ENCODE measurements around the gene SLC2A11.

Gene SLC2A11

GRCh38 chr22:23877566-23877965 is 19.9 kb downstream of the SLC2A11 start:
- Histone ChIP-seq H3K23ac (ENCODE audit: low read length in 2 of 2) (no peak overlapping the region), H4K91ac (ENCODE audit: low read length) (no peak overlapping the region), H3K18ac (ENCODE audit: low read depth in 1 of 2, low read length in 2 of 2) (no peak overlapping the region), H3K4me1 (ENCODE audit: control insufficient read depth, insufficient read depth, low read depth, low read length) (no peaks in the 10 kb centered on the region), H2BK12ac (ENCODE audit: low read length in 2 of 2) (no peak overlapping the region), H2AFZ (ENCODE audit: low read depth, low read length) (no peak overlapping the region), H3K9me3 (ENCODE audit: control insufficient read depth, low read length) (no peaks in the 10 kb centered on the region), H3K4me2 (ENCODE audit: low read length, poor library complexity, severe bottlenecking) (no peak overlapping the region), H3K27ac (ENCODE audit: low read length, poor library complexity, severe bottlenecking) (no peak overlapping the region), H3K4ac (ENCODE audit: low read depth in 1 of 2, low read length in 2 of 2) (no peak overlapping the region), H2BK120ac (ENCODE audit: low read depth, low read length) (no peak overlapping the region), H3K27me3 (ENCODE audit: control insufficient read depth in 1 of 2, insufficient read depth in 1 of 2, low read length in 2 of 2) (no peaks in the 10 kb centered on the region), H2AK5ac (ENCODE audit: low read length, severe bottlenecking) (no peak overlapping the region), H3K79me1 (replicated peaks; ENCODE audit: low read length, poor library complexity, severe bottlenecking) (peaks cover 3% of the 10 kb centered on the region), H2BK5ac (ENCODE audit: low read depth, low read length, poor library complexity, severe bottlenecking) (no peak overlapping the region), H3K4me3 (ENCODE audit: insufficient read depth in 1 of 2, low read depth in 1 of 2, low read length in 2 of 2) (no peak overlapping the region), H4K8ac (ENCODE audit: low read length) (no peak overlapping the region), H3K9ac (ENCODE audit: low read length) (no peak overlapping the region), H2BK15ac (ENCODE audit: low read depth, poor library complexity, severe bottlenecking) (no peak overlapping the region), H3K14ac (ENCODE audit: low read length in 2 of 2) (no peak overlapping the region), H3K36me3 (ENCODE audit: control insufficient read depth in 1 of 2, insufficient read depth in 2 of 2, low read depth in 1 of 2, low read length in 2 of 2) (peaks cover 25 to 56% of the 10 kb centered on the region in 2 experiments)
- WGBS = 95% methylated on average over 8 of the region's 8 CpGs
- DNase-seq = no peak

- no peak overlapping the region for H4K91ac ChIP-seq (ENCODE audit: low read length)
- no peak overlapping the region for H3K4me2 ChIP-seq (ENCODE audit: low read length, poor library complexity, severe bottlenecking)
- no peaks in the 10 kb centered on the region for H3K27me3 ChIP-seq (ENCODE audit: control insufficient read depth in 1 of 2, insufficient read depth in 1 of 2, low read length in 2 of 2)
- DNase-seq = no peak
- peaks cover 3% of the 10 kb centered on the region for H3K79me1 ChIP-seq (replicated peaks; ENCODE audit: low read length, poor library complexity, severe bottlenecking)
- no peak overlapping the region for H3K27ac ChIP-seq (ENCODE audit: low read length, poor library complexity, severe bottlenecking)
- H2BK5ac ChIP-seq (ENCODE audit: low read depth, low read length, poor library complexity, severe bottlenecking) = no peak overlapping the region
- no peak overlapping the region for H2BK15ac ChIP-seq (ENCODE audit: low read depth, poor library complexity, severe bottlenecking)
- peaks cover 23 to 57% of the 10 kb centered on the region in 2 experiments for H3K36me3 ChIP-seq (ENCODE audit: control insufficient read depth in 1 of 2, insufficient read depth in 2 of 2, low read depth in 1 of 2, low read length in 2 of 2)
- H3K14ac ChIP-seq (ENCODE audit: low read length in 2 of 2) = no peak overlapping the region
- H3K9me3 ChIP-seq (ENCODE audit: control insufficient read depth, low read length) = no peaks in the 10 kb centered on the region
- no peak overlapping the region for H3K18ac ChIP-seq (ENCODE audit: low read depth in 1 of 2, low read length in 2 of 2)
- no peak overlapping the region for H3K4me3 ChIP-seq (ENCODE audit: insufficient read depth in 1 of 2, low read depth in 1 of 2, low read length in 2 of 2)
- H2AFZ ChIP-seq (ENCODE audit: low read depth, low read length) = no peak overlapping the region
- H3K4ac ChIP-seq (ENCODE audit: low read depth in 1 of 2, low read length in 2 of 2) = no peak overlapping the region
- H2AK5ac ChIP-seq (ENCODE audit: low read length, severe bottlenecking) = no peak overlapping the region
- WGBS = 96% methylated on average over 7 of the region's 7 CpGs
- H4K8ac ChIP-seq (ENCODE audit: low read length) = no peak overlapping the region
- no peak overlapping the region for H2BK12ac ChIP-seq (ENCODE audit: low read length in 2 of 2)
- H3K9ac ChIP-seq (ENCODE audit: low read length) = no peak overlapping the region
- H3K23ac ChIP-seq (ENCODE audit: low read length in 2 of 2) = no peak overlapping the region
- H3K4me1 ChIP-seq (ENCODE audit: control insufficient read depth, insufficient read depth, low read depth, low read length) = no peaks in the 10 kb centered on the region
- no peak overlapping the region for H2BK120ac ChIP-seq (ENCODE audit: low read depth, low read length)
Measured at GRCh38 chr22:23878219-23878618, 20.5 kb downstream of the SLC2A11 start.

GRCh38 chr22:23882370-23882769 is 24.7 kb downstream of the SLC2A11 start:
- Histone ChIP-seq H3K27ac (ENCODE audit: low read length, poor library complexity, severe bottlenecking) (no peak overlapping the region), H2BK15ac (ENCODE audit: low read depth, poor library complexity, severe bottlenecking) (no peak overlapping the region), H2AK5ac (ENCODE audit: low read length, severe bottlenecking) (no peak overlapping the region), H4K8ac (ENCODE audit: low read length) (no peak overlapping the region), H3K9me3 (ENCODE audit: control insufficient read depth, low read length) (no peaks in the 10 kb centered on the region), H3K79me1 (replicated peaks; ENCODE audit: low read length, poor library complexity, severe bottlenecking) (no peaks in the 10 kb centered on the region), H3K4me3 (ENCODE audit: insufficient read depth in 1 of 2, low read depth in 1 of 2, low read length in 2 of 2) (no peak overlapping the region), H2BK120ac (ENCODE audit: low read depth, low read length) (no peak overlapping the region), H3K4ac (ENCODE audit: low read depth in 1 of 2, low read length in 2 of 2) (no peak overlapping the region), H4K91ac (ENCODE audit: low read length) (no peak overlapping the region), H3K14ac (ENCODE audit: low read length in 2 of 2) (no peak overlapping the region), H2BK12ac (ENCODE audit: low read length in 2 of 2) (no peak overlapping the region), H2BK5ac (ENCODE audit: low read depth, low read length, poor library complexity, severe bottlenecking) (no peak overlapping the region), H3K23ac (ENCODE audit: low read length in 2 of 2) (no peak overlapping the region), H3K27me3 (ENCODE audit: control insufficient read depth in 1 of 2, insufficient read depth in 1 of 2, low read length in 2 of 2) (no peaks in the 10 kb centered on the region), H2AFZ (ENCODE audit: low read depth, low read length) (no peak overlapping the region), H3K4me2 (ENCODE audit: low read length, poor library complexity, severe bottlenecking) (no peak overlapping the region), H3K36me3 (ENCODE audit: control insufficient read depth in 1 of 2, insufficient read depth in 2 of 2, low read depth in 1 of 2, low read length in 2 of 2) (peaks cover 6 to 57% of the 10 kb centered on the region in 2 experiments), H3K18ac (ENCODE audit: low read depth in 1 of 2, low read length in 2 of 2) (no peak overlapping the region), H3K4me1 (ENCODE audit: control insufficient read depth, insufficient read depth, low read depth, low read length) (peaks cover 6% of the 10 kb centered on the region), H3K9ac (ENCODE audit: low read length) (no peak overlapping the region)
- 95% methylated on average over 20 of the region's 20 CpGs for WGBS
- DNase-seq = no peak

GRCh38 chr22:23883658-23884057 is 26.0 kb downstream of the SLC2A11 start:
- no peak overlapping the region for H2BK5ac ChIP-seq (ENCODE audit: low read depth, low read length, poor library complexity, severe bottlenecking)
- H4K8ac ChIP-seq (ENCODE audit: low read length) = no peak overlapping the region
- no peak overlapping the region for H3K18ac ChIP-seq (ENCODE audit: low read depth in 1 of 2, low read length in 2 of 2)
- H3K27ac ChIP-seq (ENCODE audit: low read length, poor library complexity, severe bottlenecking) = no peak overlapping the region
- H3K9ac ChIP-seq (ENCODE audit: low read length) = no peak overlapping the region
- H3K79me1 ChIP-seq (replicated peaks; ENCODE audit: low read length, poor library complexity, severe bottlenecking) = no peaks in the 10 kb centered on the region
- no peak overlapping the region for H2AFZ ChIP-seq (ENCODE audit: low read depth, low read length)
- no peak overlapping the region for H2AK5ac ChIP-seq (ENCODE audit: low read length, severe bottlenecking)
- WGBS = 100% methylated on average over 8 of the region's 9 CpGs
- peaks cover 7% of the 10 kb centered on the region for H3K4me1 ChIP-seq (ENCODE audit: control insufficient read depth, insufficient read depth, low read depth, low read length)
- H3K27me3 ChIP-seq (ENCODE audit: control insufficient read depth in 1 of 2, insufficient read depth in 1 of 2, low read length in 2 of 2) = no peaks in the 10 kb centered on the region
- H3K4me3 ChIP-seq (ENCODE audit: insufficient read depth in 1 of 2, low read depth in 1 of 2, low read length in 2 of 2) = no peak overlapping the region
- H3K4ac ChIP-seq (ENCODE audit: low read depth in 1 of 2, low read length in 2 of 2) = no peak overlapping the region
- H3K23ac ChIP-seq (ENCODE audit: low read length in 2 of 2) = no peak overlapping the region
- no peak overlapping the region for H3K14ac ChIP-seq (ENCODE audit: low read length in 2 of 2)
- no peak for DNase-seq
- no peak overlapping the region for H4K91ac ChIP-seq (ENCODE audit: low read length)
- no peak overlapping the region for H3K4me2 ChIP-seq (ENCODE audit: low read length, poor library complexity, severe bottlenecking)
- H3K9me3 ChIP-seq (ENCODE audit: control insufficient read depth, low read length) = no peaks in the 10 kb centered on the region
- H2BK120ac ChIP-seq (ENCODE audit: low read depth, low read length) = no peak overlapping the region
- no peak overlapping the region for H2BK15ac ChIP-seq (ENCODE audit: low read depth, poor library complexity, severe bottlenecking)
- H2BK12ac ChIP-seq (ENCODE audit: low read length in 2 of 2) = no peak overlapping the region
- H3K36me3 ChIP-seq (ENCODE audit: control insufficient read depth in 1 of 2, insufficient read depth in 2 of 2, low read depth in 1 of 2, low read length in 2 of 2) = peaks cover 0 to 44% of the 10 kb centered on the region in 2 experiments

Data from mesenchymal stem cell (in vitro differentiated cells and primary cell).